ENCODE results near the gene ZNF70. TPM values are rescaled to one million over a fixed set of nuclear protein-coding genes. Genes with fewer than 3 reads are reported as not detected.

The ZNF70 gene
- total and polyA plus RNA-seq, 2 of the 13 experiments (the other 11 are each of a cell fraction or from before 2014, with no cell fraction given) = 0.62 to 3.6 TPM

DNA sequence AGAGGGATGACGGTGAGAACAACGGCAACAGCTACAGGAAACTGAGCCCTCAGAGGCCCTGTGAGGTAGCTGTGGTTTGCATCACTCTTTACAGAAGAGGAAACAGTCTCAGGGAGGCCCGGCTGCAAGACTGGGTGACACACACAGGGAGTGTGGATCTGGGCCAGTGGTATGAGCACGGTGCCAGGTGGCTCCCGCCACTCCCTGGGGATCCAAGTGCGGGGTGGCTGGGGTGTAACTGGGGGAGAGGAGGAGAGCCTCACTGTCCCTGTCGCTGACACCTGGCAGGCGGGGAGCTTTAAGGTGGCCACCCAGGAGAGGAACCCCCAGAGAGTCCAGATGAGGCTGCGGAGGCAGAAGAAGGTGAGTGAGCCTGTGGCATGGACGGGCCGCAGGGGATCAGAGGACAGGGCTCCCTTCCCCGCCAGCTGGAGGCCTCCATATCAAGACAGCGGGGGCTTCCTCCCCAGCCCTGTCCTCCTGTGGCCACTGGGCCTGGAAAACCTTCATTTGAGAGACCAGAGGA is 54.5 kb downstream of the ZNF70 start (continued):
- TF ChIP-seq, protein P1, sequence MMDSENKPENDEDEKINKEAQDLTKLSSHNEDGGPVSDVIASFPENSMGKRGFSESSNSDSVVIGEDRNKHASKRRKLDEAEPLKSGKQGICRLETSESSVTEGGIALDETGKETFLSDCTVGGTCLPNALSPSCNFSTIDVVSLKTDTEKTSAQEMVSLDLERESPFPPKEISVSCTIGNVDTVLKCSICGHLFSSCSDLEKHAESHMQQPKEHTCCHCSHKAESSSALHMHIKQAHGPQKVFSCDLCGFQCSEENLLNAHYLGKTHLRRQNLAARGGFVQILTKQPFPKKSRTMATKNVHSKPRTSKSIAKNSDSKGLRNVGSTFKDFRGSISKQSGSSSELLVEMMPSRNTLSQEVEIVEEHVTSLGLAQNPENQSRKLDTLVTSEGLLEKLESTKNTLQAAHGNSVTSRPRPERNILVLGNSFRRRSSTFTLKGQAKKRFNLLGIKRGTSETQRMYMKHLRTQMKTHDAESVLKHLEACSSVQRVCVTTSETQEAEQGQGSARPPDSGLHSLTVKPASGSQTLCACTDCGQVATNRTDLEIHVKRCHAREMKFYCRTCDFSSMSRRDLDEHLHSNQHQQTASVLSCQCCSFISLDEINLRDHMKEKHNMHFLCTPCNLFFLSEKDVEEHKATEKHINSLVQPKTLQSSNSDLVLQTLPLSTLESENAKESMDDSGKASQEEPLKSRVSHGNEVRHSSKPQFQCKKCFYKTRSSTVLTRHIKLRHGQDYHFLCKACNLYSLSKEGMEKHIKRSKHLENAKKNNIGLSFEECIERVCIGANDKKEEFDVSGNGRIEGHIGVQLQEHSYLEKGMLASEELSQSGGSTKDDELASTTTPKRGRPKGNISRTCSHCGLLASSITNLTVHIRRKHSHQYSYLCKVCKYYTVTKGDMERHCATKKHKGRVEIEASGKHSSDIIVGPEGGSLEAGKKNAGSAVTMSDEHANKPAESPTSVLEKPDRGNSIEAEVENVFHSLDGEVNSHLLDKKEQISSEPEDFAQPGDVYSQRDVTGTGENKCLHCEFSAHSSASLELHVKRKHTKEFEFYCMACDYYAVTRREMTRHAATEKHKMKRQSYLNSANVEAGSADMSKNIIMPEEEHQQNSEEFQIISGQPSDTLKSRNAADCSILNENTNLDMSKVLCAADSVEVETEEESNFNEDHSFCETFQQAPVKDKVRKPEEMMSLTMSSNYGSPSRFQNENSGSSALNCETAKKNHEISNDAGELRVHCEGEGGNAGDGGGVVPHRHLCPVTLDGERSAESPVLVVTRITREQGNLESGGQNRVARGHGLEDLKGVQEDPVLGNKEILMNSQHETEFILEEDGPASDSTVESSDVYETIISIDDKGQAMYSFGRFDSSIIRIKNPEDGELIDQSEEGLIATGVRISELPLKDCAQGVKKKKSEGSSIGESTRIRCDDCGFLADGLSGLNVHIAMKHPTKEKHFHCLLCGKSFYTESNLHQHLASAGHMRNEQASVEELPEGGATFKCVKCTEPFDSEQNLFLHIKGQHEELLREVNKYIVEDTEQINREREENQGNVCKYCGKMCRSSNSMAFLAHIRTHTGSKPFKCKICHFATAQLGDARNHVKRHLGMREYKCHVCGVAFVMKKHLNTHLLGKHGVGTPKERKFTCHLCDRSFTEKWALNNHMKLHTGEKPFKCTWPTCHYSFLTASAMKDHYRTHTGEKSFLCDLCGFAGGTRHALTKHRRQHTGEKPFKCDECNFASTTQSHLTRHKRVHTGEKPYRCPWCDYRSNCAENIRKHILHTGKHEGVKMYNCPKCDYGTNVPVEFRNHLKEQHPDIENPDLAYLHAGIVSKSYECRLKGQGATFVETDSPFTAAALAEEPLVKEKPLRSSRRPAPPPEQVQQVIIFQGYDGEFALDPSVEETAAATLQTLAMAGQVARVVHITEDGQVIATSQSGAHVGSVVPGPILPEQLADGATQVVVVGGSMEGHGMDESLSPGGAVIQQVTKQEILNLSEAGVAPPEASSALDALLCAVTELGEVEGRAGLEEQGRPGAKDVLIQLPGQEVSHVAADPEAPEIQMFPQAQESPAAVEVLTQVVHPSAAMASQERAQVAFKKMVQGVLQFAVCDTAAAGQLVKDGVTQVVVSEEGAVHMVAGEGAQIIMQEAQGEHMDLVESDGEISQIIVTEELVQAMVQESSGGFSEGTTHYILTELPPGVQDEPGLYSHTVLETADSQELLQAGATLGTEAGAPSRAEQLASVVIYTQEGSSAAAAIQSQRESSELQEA (CRISPR knock-in tag; IDR thresholded peaks at IDR 0.05; ENCODE audit: not compliant biosample characterization) = no peak
- TF ChIP-seq JUN (CRISPR knock-in tag; IDR thresholded peaks at IDR 0.05) = no peak
- no peak for TF ChIP-seq DNMT1 (CRISPR knock-in tag; IDR thresholded peaks at IDR 0.05)
